Stimulated activated naive B cell treated with anti-CD40 and anti-IgM and Interleukin-4, amounts not matched to agents 10 μg/mL and 1 μg/mL and 100 μg/mL, for 72 hours (primary cell): ENCODE data around the gene RBFOX1.
A peak's percentile ranks its signal among the peaks of the same experiment; 100 is the strongest.

Experiments
- ATAC-seq, 2 donors: fragments of 150-1000 bp; cut with Tn5 transposase; replicated peaks; 2 replicates each; pipeline ENCODE4 v1.10.0; 2021; ENCODE audit warnings: moderate library complexity in 1 of 2
- DNase-seq: peaks from one replicate; pipeline ENCODE4 v3.0.0; 2021
- H3K27ac Mint-ChIP-seq: one replicate; pipeline ENCODE4 v1.8.0; 2022; ENCODE audit warnings: mild to moderate bottlenecking, mixed read lengths
- H3K27me3 Mint-ChIP-seq, 2 donors: one replicate each; pipeline ENCODE4 v1.8.0; 2022; ENCODE audit warnings: mixed read lengths in 2 of 2
- H3K36me3 Mint-ChIP-seq, 2 donors: one replicate each; pipeline ENCODE4 v1.8.0; 2022; ENCODE audit warnings: mixed read lengths in 2 of 2, mild to moderate bottlenecking in 1 of 2
- H3K4me1 Mint-ChIP-seq, 2 donors: one replicate each; pipeline ENCODE4 v1.8.0; 2022; ENCODE audit warnings: mixed read lengths in 2 of 2, mild to moderate bottlenecking in 1 of 2
- H3K4me3 Mint-ChIP-seq, 2 donors: one replicate each; pipeline ENCODE4 v1.8.0; 2022; ENCODE audit warnings: mild to moderate bottlenecking in 2 of 2, mixed read lengths in 2 of 2, moderate library complexity in 1 of 2
- H3K9me3 Mint-ChIP-seq, 2 donors: one replicate each; pipeline ENCODE4 v1.8.0; 2022; ENCODE audit warnings: mixed read lengths in 2 of 2, mild to moderate bottlenecking in 1 of 2

RBFOX1 gene

GRCh38 chr16:7318686-7319085 is 14.0 kb upstream of the RBFOX1 start:
- H3K36me3 Mint-ChIP-seq: no peaks in the 10 kb centered on the region
- H3K9me3 Mint-ChIP-seq: peaks cover 3 to 8% of the 10 kb centered on the region in 2 donors
- no peaks in the 10 kb centered on the region for H3K4me1 Mint-ChIP-seq
- DNase-seq: no peak
- H3K4me3 Mint-ChIP-seq: no peak overlapping the region
- no peak overlapping the region for H3K27ac Mint-ChIP-seq
- no peak for ATAC-seq
- H3K27me3 Mint-ChIP-seq: peaks cover 3 to 13% of the 10 kb centered on the region in 2 donors

GRCh38 chr16:7319514-7319913 is 13.1 kb upstream of the RBFOX1 start:
- H3K9me3 Mint-ChIP-seq: peaks cover 4 to 8% of the 10 kb centered on the region in 2 donors
- no peak for ATAC-seq
- H3K27me3 Mint-ChIP-seq: peaks cover 5 to 8% of the 10 kb centered on the region in 2 donors
- no peak for DNase-seq
- no peaks in the 10 kb centered on the region for H3K36me3 Mint-ChIP-seq
- H3K27ac Mint-ChIP-seq: no peak overlapping the region
- H3K4me1 Mint-ChIP-seq: no peaks in the 10 kb centered on the region
- no peak overlapping the region for H3K4me3 Mint-ChIP-seq

- no peaks in the 10 kb centered on the region for H3K36me3 Mint-ChIP-seq
- H3K9me3 Mint-ChIP-seq: peaks cover 4 to 8% of the 10 kb centered on the region in 2 donors
- H3K4me3 Mint-ChIP-seq: no peak overlapping the region
- H3K27ac Mint-ChIP-seq: no peak overlapping the region
- H3K4me1 Mint-ChIP-seq: no peaks in the 10 kb centered on the region
- no peak for DNase-seq
- H3K27me3 Mint-ChIP-seq: peaks cover 5 to 6% of the 10 kb centered on the region in 2 donors
- ATAC-seq: peak; percentile 36 to 54
Observed at GRCh38 chr16:7321661-7322060, 11.0 kb upstream of the RBFOX1 start.

GRCh38 chr16:7324321-7324720 is 8.3 kb upstream of the RBFOX1 start:
- no peak overlapping the region for H3K4me3 Mint-ChIP-seq
- no peaks in the 10 kb centered on the region for H3K36me3 Mint-ChIP-seq
- H3K9me3 Mint-ChIP-seq: peaks cover 4 to 6% of the 10 kb centered on the region in 2 donors
- H3K27ac Mint-ChIP-seq: no peak overlapping the region
- peaks cover 5 to 6% of the 10 kb centered on the region in 2 donors for H3K27me3 Mint-ChIP-seq
- DNase-seq (no peak), ATAC-seq (no peak)
- H3K4me1 Mint-ChIP-seq: no peaks in the 10 kb centered on the region

- H3K36me3 Mint-ChIP-seq: no peaks in the 10 kb centered on the region
- H3K9me3 Mint-ChIP-seq: peaks cover 3 to 4% of the 10 kb centered on the region in 2 donors
- ATAC-seq: no peak
- H3K27ac Mint-ChIP-seq: no peak overlapping the region
- DNase-seq: no peak
- H3K4me1 Mint-ChIP-seq: no peaks in the 10 kb centered on the region
- no peak overlapping the region for H3K4me3 Mint-ChIP-seq
- H3K27me3 Mint-ChIP-seq: peaks cover 5 to 6% of the 10 kb centered on the region in 2 donors
Observed at GRCh38 chr16:7325834-7326233, 6.8 kb upstream of the RBFOX1 start.

- Mint-ChIP-seq H3K27me3 (no peaks in the 10 kb centered on the region), H3K4me1 (no peaks in the 10 kb centered on the region), H3K36me3 (no peaks in the 10 kb centered on the region), H3K9me3 (no peaks in the 10 kb centered on the region), H3K4me3 (no peak overlapping the region), H3K27ac (no peak overlapping the region)
- ATAC-seq (no peak), DNase-seq (no peak)
Observed at GRCh38 chr16:7330709-7331108, 1.9 kb upstream of the RBFOX1 start.

GRCh38 chr16:7331997-7332396 is 648 bp upstream of the RBFOX1 start:
- DNase-seq (no peak), ATAC-seq (no peak)
- H3K36me3 Mint-ChIP-seq: no peaks in the 10 kb centered on the region
- H3K4me3 Mint-ChIP-seq: no peak overlapping the region
- H3K4me1 Mint-ChIP-seq: no peaks in the 10 kb centered on the region
- H3K27me3 Mint-ChIP-seq: no peaks in the 10 kb centered on the region
- no peak overlapping the region for H3K27ac Mint-ChIP-seq
- H3K9me3 Mint-ChIP-seq: no peaks in the 10 kb centered on the region

GRCh38 chr16:7333180-7333725 is 608 bp downstream of the RBFOX1 start:
- Mint-ChIP-seq H3K27ac (no peak overlapping the region), H3K9me3 (no peaks in the 10 kb centered on the region), H3K4me1 (no peaks in the 10 kb centered on the region), H3K36me3 (no peaks in the 10 kb centered on the region), H3K27me3 (no peaks in the 10 kb centered on the region), H3K4me3 (no peak overlapping the region)
- ATAC-seq (no peak), DNase-seq (no peak)

- no peaks in the 10 kb centered on the region for H3K9me3 Mint-ChIP-seq
- no peak for ATAC-seq
- H3K4me3 Mint-ChIP-seq: no peak overlapping the region
- no peaks in the 10 kb centered on the region for H3K27me3 Mint-ChIP-seq
- H3K36me3 Mint-ChIP-seq: no peaks in the 10 kb centered on the region
- H3K27ac Mint-ChIP-seq: no peak overlapping the region
- DNase-seq: no peak
- no peaks in the 10 kb centered on the region for H3K4me1 Mint-ChIP-seq
Observed at GRCh38 chr16:7334801-7335560, 2.3 kb downstream of the RBFOX1 start.

GRCh38 chr16:7335991-7336634 is 3.5 kb downstream of the RBFOX1 start:
- no peaks in the 10 kb centered on the region for H3K36me3 Mint-ChIP-seq
- no peak overlapping the region for H3K4me3 Mint-ChIP-seq
- H3K27ac Mint-ChIP-seq: no peak overlapping the region
- ATAC-seq: no peak
- DNase-seq: no peak
- no peaks in the 10 kb centered on the region for H3K9me3 Mint-ChIP-seq
- no peaks in the 10 kb centered on the region for H3K4me1 Mint-ChIP-seq
- H3K27me3 Mint-ChIP-seq: no peaks in the 10 kb centered on the region

GRCh38 chr16:7336742-7337141 is 4.1 kb downstream of the RBFOX1 start:
- ATAC-seq (no peak), DNase-seq (no peak)
- Mint-ChIP-seq H3K9me3 (peaks cover 0 to 1% of the 10 kb centered on the region in 2 donors), H3K4me3 (no peak overlapping the region), H3K36me3 (no peaks in the 10 kb centered on the region), H3K27ac (no peak overlapping the region), H3K27me3 (no peaks in the 10 kb centered on the region), H3K4me1 (no peaks in the 10 kb centered on the region)

- Mint-ChIP-seq H3K4me1 (no peaks in the 10 kb centered on the region), H3K27ac (no peak overlapping the region), H3K27me3 (no peaks in the 10 kb centered on the region), H3K9me3 (peaks cover 2 to 8% of the 10 kb centered on the region in 2 donors), H3K4me3 (no peak overlapping the region), H3K36me3 (no peaks in the 10 kb centered on the region)
- no peak for DNase-seq
- no peak for ATAC-seq
Observed at GRCh38 chr16:7338826-7339225, 6.2 kb downstream of the RBFOX1 start.

GRCh38 chr16:7339700-7340099 is 7.1 kb downstream of the RBFOX1 start:
- Mint-ChIP-seq H3K27me3 (no peaks in the 10 kb centered on the region), H3K27ac (no peak overlapping the region), H3K36me3 (no peaks in the 10 kb centered on the region), H3K4me3 (no peak overlapping the region), H3K9me3 (peaks cover 2 to 8% of the 10 kb centered on the region in 2 donors), H3K4me1 (no peaks in the 10 kb centered on the region)
- ATAC-seq (no peak), DNase-seq (no peak)

GRCh38 chr16:7340938-7341337 is 8.3 kb downstream of the RBFOX1 start:
- no peak for DNase-seq
- H3K4me3 Mint-ChIP-seq: no peak overlapping the region
- H3K4me1 Mint-ChIP-seq: no peaks in the 10 kb centered on the region
- no peaks in the 10 kb centered on the region for H3K36me3 Mint-ChIP-seq
- peaks cover 3 to 8% of the 10 kb centered on the region in 2 donors for H3K9me3 Mint-ChIP-seq
- ATAC-seq: no peak
- no peaks in the 10 kb centered on the region for H3K27me3 Mint-ChIP-seq
- no peak overlapping the region for H3K27ac Mint-ChIP-seq

GRCh38 chr16:7342598-7342997 is 10.0 kb downstream of the RBFOX1 start:
- no peaks in the 10 kb centered on the region for H3K27me3 Mint-ChIP-seq
- DNase-seq (no peak), ATAC-seq (no peak)
- H3K4me1 Mint-ChIP-seq: no peaks in the 10 kb centered on the region
- H3K9me3 Mint-ChIP-seq: peaks cover 8% of the 10 kb centered on the region in 2 donors
- H3K36me3 Mint-ChIP-seq: no peaks in the 10 kb centered on the region
- no peak overlapping the region for H3K27ac Mint-ChIP-seq
- no peak overlapping the region for H3K4me3 Mint-ChIP-seq
